DND-41 (cell line): ENCODE results near the gene NRXN3.

Experiments used
- EZH2 ChIP-seq: IDR thresholded peaks from 3 replicates; pipeline ENCODE4 v1.6.1; 2012; ENCODE audit warnings: borderline replicate concordance, low read depth, mild to moderate bottlenecking, moderate library complexity, low read length, inconsistent platforms; ENCODE audit not compliant: severe bottlenecking
- TF ChIP-seq, protein P1 (sequence below): IDR thresholded peaks from 2 replicates; pipeline ENCODE4 v1.5.1; 2012; ENCODE audit warnings: borderline replicate concordance, low read length, moderate library complexity, mild to moderate bottlenecking; ENCODE audit not compliant: poor library complexity, severe bottlenecking; ENCODE audit errors: extremely low read depth

- TF ChIP-seq, protein P1, sequence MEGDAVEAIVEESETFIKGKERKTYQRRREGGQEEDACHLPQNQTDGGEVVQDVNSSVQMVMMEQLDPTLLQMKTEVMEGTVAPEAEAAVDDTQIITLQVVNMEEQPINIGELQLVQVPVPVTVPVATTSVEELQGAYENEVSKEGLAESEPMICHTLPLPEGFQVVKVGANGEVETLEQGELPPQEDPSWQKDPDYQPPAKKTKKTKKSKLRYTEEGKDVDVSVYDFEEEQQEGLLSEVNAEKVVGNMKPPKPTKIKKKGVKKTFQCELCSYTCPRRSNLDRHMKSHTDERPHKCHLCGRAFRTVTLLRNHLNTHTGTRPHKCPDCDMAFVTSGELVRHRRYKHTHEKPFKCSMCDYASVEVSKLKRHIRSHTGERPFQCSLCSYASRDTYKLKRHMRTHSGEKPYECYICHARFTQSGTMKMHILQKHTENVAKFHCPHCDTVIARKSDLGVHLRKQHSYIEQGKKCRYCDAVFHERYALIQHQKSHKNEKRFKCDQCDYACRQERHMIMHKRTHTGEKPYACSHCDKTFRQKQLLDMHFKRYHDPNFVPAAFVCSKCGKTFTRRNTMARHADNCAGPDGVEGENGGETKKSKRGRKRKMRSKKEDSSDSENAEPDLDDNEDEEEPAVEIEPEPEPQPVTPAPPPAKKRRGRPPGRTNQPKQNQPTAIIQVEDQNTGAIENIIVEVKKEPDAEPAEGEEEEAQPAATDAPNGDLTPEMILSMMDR, result no peak
- TF ChIP-seq EZH2, result no peak
Measured at GRCh38 chr14:79016828-79017505, 846.8 kb downstream of the NRXN3 start.
